Panc1 (cell line): ENCODE measurements around the gene PCDH1. TPM values are rescaled to one million over a fixed set of nuclear protein-coding genes. Genes with fewer than 3 reads are reported as not detected.

Source experiments
- ATAC-seq: fragments of 200-7000 bp; cut with Tn5 transposase; 2 replicates; pipeline ENCODE4 v1.9.1; 2020; ENCODE audit warnings: mild to moderate bottlenecking, moderate library complexity
- BruUV-seq: library from RNA; stranded (reverse); fragments of 400-500 nt; replicated peaks from 2 replicates; lab custom pipeline; 2021; lab: Mats Ljungman, UMichigan
- CTCF ChIA-PET: fragments of 300-600 bp; sonication (Branson Sonifier 250); formaldehyde crosslinking; loops from one replicate; lab custom pipeline; 2022; ENCODE audit warnings: antibody characterized with exemption; lab: Charles Lee
- POLR2A ChIA-PET: fragments of 300-600 bp; sonication (Branson Sonifier 250); formaldehyde crosslinking; loops from one replicate; lab custom pipeline; 2022; ENCODE audit warnings: antibody characterized with exemption; lab: Charles Lee
- DNase-seq: peaks from one replicate; pipeline ENCODE4 v3.0.0-alpha.2; 2010; ENCODE audit warnings: low read depth, low spot score
- H3K27ac ChIP-seq: 2 replicates; pipeline ENCODE4 v1.5.1; 2011; ENCODE audit warnings: mild to moderate bottlenecking, low read length, inconsistent platforms
- H3K27me3 ChIP-seq: fragments of 200-500 bp; sonication (Bioruptor generic); 2 replicates; pipeline ENCODE4 v1.6.0; 2014; ENCODE audit warnings: low read length, inconsistent platforms; ENCODE audit not compliant: control insufficient read depth, insufficient read depth
- H3K36me3 ChIP-seq: fragments of 200-500 bp; sonication (Bioruptor generic); 2 replicates; pipeline ENCODE4 v1.5.1; 2014; ENCODE audit warnings: inconsistent platforms, mild to moderate bottlenecking, low read length, moderate library complexity; ENCODE audit not compliant: control insufficient read depth, insufficient read depth
- H3K4me1 ChIP-seq: 2 replicates; pipeline ENCODE4 v1.5.1; 2011; ENCODE audit warnings: inconsistent platforms, mild to moderate bottlenecking, low read length, moderate library complexity; ENCODE audit not compliant: control insufficient read depth, insufficient read depth
- H3K4me3 ChIP-seq, 2 experiments: 2 replicates each; pipeline ENCODE4 v1.5.1; 2011 to 2012; ENCODE audit warnings: low read depth in 2 of 2, low read length in 2 of 2, mild to moderate bottlenecking in 2 of 2, inconsistent platforms in 1 of 2, moderate library complexity in 1 of 2
- H3K9me3 ChIP-seq: fragments of 200-500 bp; sonication (Bioruptor generic); 2 replicates; pipeline ENCODE4 v1.5.1; 2014; ENCODE audit warnings: low read depth, mild to moderate bottlenecking, inconsistent platforms, low read length, moderate library complexity; ENCODE audit not compliant: control insufficient read depth, insufficient read depth
- POLR2AphosphoS5 ChIP-seq: IDR thresholded peaks from 2 replicates; pipeline ENCODE4 v1.6.1; 2012; ENCODE audit warnings: mild to moderate bottlenecking, low read depth, low read length, moderate library complexity
- SIN3A ChIP-seq: IDR thresholded peaks from 2 replicates; pipeline ENCODE4 v1.6.1; 2012; ENCODE audit warnings: low read depth, mild to moderate bottlenecking, low read length, moderate library complexity, borderline replicate concordance; ENCODE audit not compliant: insufficient read depth
- TCF7L2 ChIP-seq: IDR thresholded peaks from 2 replicates; pipeline ENCODE4 v1.6.1; 2011; ENCODE audit warnings: mild to moderate bottlenecking, low read depth, low read length, inconsistent platforms
- in situ Hi-C: cut with HindIII; loops from 2 replicates; pipeline ENCODE4 v1.10.0; 2016; ENCODE audit warnings: low sequenced_read_pairs, low pct_unique_long_range_greater_than_20kb
- intact Hi-C: fragments of 100-400 bp; cut with micrococcal nuclease; formaldehyde crosslinking; loops from one replicate; pipeline ENCODE4 v1.10.0; 2022; ENCODE audit not compliant: unreplicated experiment
- total RNA-seq: library from RNA; stranded (reverse); gene quantifications from one replicate; pipeline ENCODE4 v1.2.1, GENCODE V29; 2021; ENCODE audit not compliant: unreplicated experiment
- TF ChIP-seq, protein P1 (sequence below), 2 experiments: IDR thresholded peaks; 2 replicates each; pipeline ENCODE4 v1.6.1; 2011 to 2012; ENCODE audit warnings: low read depth in 2 of 2, control low read depth in 1 of 2, low read length in 1 of 2, mild to moderate bottlenecking in 1 of 2, moderate library complexity in 1 of 2; ENCODE audit not compliant: insufficient read depth in 1 of 2
- TF ChIP-seq, protein P2 (sequence below): fragments of 450-650 bp; IDR thresholded peaks from 2 replicates; pipeline ENCODE4 v1.5.1; 2017; ENCODE audit warnings: mild to moderate bottlenecking

The PCDH1 gene
- total RNA-seq, 1 experiment from 2014 or later: 9.0 TPM

DNA sequence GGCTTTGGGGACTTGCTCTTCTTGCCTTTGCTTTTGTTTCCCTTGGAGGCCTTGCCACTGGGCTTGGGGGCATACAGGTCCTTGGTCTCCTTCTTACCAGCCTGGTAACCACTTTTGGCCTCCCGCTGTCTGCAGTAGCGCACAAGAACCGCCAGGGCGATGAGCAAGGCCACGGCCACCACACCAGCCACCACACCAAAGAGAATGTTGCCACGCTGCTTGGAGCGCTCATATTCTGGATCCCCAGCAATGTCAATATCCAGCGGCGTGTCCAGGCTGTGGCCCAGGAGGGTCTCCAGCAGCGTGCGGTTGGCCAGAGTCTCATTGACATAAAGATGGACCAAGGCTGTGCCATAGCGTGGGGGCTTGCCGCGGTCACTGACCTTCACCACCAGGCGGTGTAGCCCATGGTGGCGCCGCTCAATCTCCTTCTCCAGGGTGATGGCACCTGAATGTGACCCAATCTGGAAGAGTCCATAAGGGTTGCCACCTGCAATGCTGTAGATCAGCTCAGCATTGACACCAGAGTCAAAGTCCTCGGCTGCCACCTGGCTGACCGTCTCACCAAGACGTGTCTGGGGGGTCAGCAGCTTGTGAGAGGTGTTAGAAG, 14.5 kb downstream of the PCDH1 start:
- H3K9me3 ChIP-seq: no peaks in the 10 kb centered on the region
- ChIA-PET CTCF (no interaction called here), POLR2A (no interaction called here)
- H3K36me3 ChIP-seq: no peaks in the 10 kb centered on the region
- H3K4me3 ChIP-seq: no peak overlapping the region
- BruUV-seq: no TSS peak
- H3K27me3 ChIP-seq: peaks cover 5% of the 10 kb centered on the region; the same call in 1 of the 2 replicates
- no peak overlapping the region for H3K27ac ChIP-seq
- no peaks in the 10 kb centered on the region for H3K4me1 ChIP-seq
- TF ChIP-seq, protein P1, sequence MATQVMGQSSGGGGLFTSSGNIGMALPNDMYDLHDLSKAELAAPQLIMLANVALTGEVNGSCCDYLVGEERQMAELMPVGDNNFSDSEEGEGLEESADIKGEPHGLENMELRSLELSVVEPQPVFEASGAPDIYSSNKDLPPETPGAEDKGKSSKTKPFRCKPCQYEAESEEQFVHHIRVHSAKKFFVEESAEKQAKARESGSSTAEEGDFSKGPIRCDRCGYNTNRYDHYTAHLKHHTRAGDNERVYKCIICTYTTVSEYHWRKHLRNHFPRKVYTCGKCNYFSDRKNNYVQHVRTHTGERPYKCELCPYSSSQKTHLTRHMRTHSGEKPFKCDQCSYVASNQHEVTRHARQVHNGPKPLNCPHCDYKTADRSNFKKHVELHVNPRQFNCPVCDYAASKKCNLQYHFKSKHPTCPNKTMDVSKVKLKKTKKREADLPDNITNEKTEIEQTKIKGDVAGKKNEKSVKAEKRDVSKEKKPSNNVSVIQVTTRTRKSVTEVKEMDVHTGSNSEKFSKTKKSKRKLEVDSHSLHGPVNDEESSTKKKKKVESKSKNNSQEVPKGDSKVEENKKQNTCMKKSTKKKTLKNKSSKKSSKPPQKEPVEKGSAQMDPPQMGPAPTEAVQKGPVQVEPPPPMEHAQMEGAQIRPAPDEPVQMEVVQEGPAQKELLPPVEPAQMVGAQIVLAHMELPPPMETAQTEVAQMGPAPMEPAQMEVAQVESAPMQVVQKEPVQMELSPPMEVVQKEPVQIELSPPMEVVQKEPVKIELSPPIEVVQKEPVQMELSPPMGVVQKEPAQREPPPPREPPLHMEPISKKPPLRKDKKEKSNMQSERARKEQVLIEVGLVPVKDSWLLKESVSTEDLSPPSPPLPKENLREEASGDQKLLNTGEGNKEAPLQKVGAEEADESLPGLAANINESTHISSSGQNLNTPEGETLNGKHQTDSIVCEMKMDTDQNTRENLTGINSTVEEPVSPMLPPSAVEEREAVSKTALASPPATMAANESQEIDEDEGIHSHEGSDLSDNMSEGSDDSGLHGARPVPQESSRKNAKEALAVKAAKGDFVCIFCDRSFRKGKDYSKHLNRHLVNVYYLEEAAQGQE (IDR thresholded peaks at IDR 0.05; ENCODE audit: insufficient read depth in 1 of 2, low read depth in 2 of 2, low read length in 1 of 2): no peak
- TF ChIP-seq TCF7L2 (no peak), POLR2AphosphoS5 (no peak), SIN3A (no peak)
- TF ChIP-seq, protein P2, sequence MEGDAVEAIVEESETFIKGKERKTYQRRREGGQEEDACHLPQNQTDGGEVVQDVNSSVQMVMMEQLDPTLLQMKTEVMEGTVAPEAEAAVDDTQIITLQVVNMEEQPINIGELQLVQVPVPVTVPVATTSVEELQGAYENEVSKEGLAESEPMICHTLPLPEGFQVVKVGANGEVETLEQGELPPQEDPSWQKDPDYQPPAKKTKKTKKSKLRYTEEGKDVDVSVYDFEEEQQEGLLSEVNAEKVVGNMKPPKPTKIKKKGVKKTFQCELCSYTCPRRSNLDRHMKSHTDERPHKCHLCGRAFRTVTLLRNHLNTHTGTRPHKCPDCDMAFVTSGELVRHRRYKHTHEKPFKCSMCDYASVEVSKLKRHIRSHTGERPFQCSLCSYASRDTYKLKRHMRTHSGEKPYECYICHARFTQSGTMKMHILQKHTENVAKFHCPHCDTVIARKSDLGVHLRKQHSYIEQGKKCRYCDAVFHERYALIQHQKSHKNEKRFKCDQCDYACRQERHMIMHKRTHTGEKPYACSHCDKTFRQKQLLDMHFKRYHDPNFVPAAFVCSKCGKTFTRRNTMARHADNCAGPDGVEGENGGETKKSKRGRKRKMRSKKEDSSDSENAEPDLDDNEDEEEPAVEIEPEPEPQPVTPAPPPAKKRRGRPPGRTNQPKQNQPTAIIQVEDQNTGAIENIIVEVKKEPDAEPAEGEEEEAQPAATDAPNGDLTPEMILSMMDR: no peak
- in situ Hi-C loops: no loop called here
- intact Hi-C loops: no loop called here
- ATAC-seq (no peak), DNase-seq (no peak)

DNA sequence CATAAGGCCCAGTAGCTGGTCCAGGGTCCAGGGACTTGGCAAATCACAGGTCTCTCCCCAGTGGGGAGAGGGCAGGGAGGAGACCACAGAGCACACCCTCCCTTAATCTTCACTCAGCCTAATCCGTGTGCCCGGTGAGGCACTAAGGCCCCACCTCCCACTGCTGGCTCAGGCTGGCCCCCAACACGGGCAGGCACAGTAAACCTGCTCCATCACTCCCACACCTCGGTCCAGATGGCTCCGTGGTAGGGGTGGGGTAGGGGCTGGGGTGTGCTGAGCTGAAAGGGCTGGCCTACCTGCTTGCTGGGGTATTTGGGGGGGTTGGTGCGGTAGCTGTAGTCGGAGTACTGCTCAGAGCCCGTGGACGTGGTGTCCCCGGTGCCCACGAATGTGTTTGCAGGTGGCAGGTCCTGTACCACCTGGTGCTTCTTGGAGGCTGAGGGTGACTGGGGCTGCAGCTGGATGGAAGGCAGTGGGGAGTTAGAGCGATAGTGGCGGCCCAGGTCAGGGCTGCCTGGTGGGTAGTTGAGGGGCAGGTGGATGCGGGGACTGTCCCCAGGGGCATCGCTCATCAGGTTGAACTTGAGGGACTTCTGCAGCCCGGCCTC, 15.2 kb downstream of the PCDH1 start:
- Histone ChIP-seq H3K9me3 (no peaks in the 10 kb centered on the region), H3K4me3 (no peak overlapping the region), H3K27me3 (peaks cover 5% of the 10 kb centered on the region; the same call in 1 of the 2 replicates), H3K4me1 (no peaks in the 10 kb centered on the region), H3K36me3 (no peaks in the 10 kb centered on the region), H3K27ac (no peak overlapping the region)
- CTCF ChIA-PET: no interaction called here
- intact Hi-C loops (no loop called here), in situ Hi-C loops (no loop called here)
- ATAC-seq (no peak), DNase-seq (no peak)
- no TSS peak for BruUV-seq
- POLR2A ChIA-PET: no interaction called here
- TF ChIP-seq, protein P2: no peak
- no peak for TF ChIP-seq SIN3A
- TF ChIP-seq, protein P1 (IDR thresholded peaks at IDR 0.05; ENCODE audit: insufficient read depth in 1 of 2, low read depth in 2 of 2, low read length in 1 of 2): no peak
- TF ChIP-seq POLR2AphosphoS5: no peak
- TF ChIP-seq TCF7L2: no peak
